Adrenal gland (tissue), 5 donors: ENCODE data around the gene IQSEC1.

Experiments used
- POLR2A ChIP-seq, 2 donors: fragments of 450-650 bp; IDR thresholded peaks; one replicate each; pipeline ENCODE4 v1.6.1; 2017; ENCODE audit warnings: antibody characterized with exemption in 2 of 2, mild to moderate bottlenecking in 2 of 2, moderate library complexity in 1 of 2
- TF ChIP-seq, protein P1 (sequence below), 6 experiments: fragments of 450-650 bp in 4 of 6; fragments of 200-600 bp in 2 of 6; sonication (generic) in 1 of 6; IDR thresholded peaks; 1 replicate in 5 of 6; 2 replicates in 1 of 6; pipeline versions ENCODE4 v1.5.1 to v1.8.0; 2016 to 2021; ENCODE audit warnings: antibody characterized with exemption in 6 of 6, mild to moderate bottlenecking in 2 of 6, moderate library complexity in 1 of 6
- donor health status: DM: no; HTN: no; CAD: no.

DNA sequence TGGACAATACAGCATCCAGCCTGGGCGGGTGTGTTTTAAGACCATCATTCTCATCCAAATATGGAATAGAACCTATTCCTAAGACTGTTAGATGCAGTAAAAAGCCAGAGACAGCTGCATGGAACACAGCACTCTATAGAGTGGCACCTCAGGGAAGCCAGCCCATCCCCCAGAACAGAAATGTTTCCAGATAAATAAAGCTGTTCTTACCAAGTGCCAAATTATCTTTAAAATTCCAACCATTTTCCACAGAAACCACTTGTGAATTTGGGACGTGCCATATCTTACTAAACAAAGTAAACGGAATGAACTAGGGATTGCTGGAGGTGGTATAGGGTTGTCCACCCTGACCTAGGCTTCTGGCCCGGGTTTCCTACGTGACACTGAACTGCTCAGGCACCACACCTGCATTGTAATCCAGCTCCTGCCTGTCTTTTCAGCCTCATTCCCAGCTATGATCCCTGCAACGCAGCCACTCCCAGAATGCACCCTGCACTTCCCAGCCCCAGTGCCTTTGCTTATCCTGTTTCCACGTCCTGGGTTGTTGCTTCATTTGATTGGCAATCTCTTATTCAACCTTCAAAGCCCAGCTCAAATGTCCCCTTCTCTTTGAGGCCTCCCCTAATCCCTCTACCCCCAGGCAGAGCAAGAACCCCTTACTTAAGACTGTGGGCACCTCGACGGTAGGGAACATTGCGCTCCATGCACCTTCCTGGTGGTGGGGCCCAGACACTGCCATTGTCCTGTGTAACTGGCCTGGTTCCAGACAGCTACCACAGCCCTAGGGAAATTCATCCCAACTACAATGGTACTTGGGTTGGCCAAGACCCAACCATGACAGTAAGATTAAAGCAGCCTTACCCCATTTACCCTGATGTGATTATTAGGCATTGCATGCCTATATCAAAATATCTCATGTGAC, 100.2 kb downstream of the IQSEC1 start:
- TF ChIP-seq, protein P1, sequence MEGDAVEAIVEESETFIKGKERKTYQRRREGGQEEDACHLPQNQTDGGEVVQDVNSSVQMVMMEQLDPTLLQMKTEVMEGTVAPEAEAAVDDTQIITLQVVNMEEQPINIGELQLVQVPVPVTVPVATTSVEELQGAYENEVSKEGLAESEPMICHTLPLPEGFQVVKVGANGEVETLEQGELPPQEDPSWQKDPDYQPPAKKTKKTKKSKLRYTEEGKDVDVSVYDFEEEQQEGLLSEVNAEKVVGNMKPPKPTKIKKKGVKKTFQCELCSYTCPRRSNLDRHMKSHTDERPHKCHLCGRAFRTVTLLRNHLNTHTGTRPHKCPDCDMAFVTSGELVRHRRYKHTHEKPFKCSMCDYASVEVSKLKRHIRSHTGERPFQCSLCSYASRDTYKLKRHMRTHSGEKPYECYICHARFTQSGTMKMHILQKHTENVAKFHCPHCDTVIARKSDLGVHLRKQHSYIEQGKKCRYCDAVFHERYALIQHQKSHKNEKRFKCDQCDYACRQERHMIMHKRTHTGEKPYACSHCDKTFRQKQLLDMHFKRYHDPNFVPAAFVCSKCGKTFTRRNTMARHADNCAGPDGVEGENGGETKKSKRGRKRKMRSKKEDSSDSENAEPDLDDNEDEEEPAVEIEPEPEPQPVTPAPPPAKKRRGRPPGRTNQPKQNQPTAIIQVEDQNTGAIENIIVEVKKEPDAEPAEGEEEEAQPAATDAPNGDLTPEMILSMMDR (IDR thresholded peaks at IDR 0.05), result no peak
- no peak for TF ChIP-seq POLR2A (IDR thresholded peaks at IDR 0.05)
